ENCODE data around the gene RUFY4.
"Not testable (repeated sequence)": the region's sequence is repeated elsewhere in the genome, so short reads cannot be mapped to it uniquely, and the experiment has no call there.

The RUFY4 gene

GRCh38 chr2:218040883-218041282 is 28.2 kb upstream of the RUFY4 start:
- no peak overlapping the region for H3K27ac Mint-ChIP-seq
- H3K4me1 Mint-ChIP-seq: no peaks in the 10 kb centered on the region
- H3K9me3 Mint-ChIP-seq: peaks cover 16% of the 10 kb centered on the region
- DNase-seq: no peak
- H3K4me3 Mint-ChIP-seq: no peak overlapping the region
- TF ChIP-seq CTCF (IDR thresholded peaks at IDR 0.05): no peak
- H3K36me3 Mint-ChIP-seq (ENCODE audit: low read depth): no peaks in the 10 kb centered on the region
- peaks cover 71% of the 10 kb centered on the region for H3K27me3 Mint-ChIP-seq (ENCODE audit: low read depth, poor library complexity)

GRCh38 chr2:218041302-218042168 is 27.5 kb upstream of the RUFY4 start:
- Mint-ChIP-seq H3K36me3 (ENCODE audit: low read depth) (no peaks in the 10 kb centered on the region), H3K4me3 (no peak overlapping the region), H3K27ac (no peak overlapping the region), H3K4me1 (no peaks in the 10 kb centered on the region), H3K9me3 (peaks cover 16% of the 10 kb centered on the region), H3K27me3 (ENCODE audit: low read depth, poor library complexity) (peaks cover 64% of the 10 kb centered on the region)
- TF ChIP-seq CTCF (IDR thresholded peaks at IDR 0.05): no peak
- DNase-seq: no peak

GRCh38 chr2:218043100-218043499 is 26.0 kb upstream of the RUFY4 start:
- peaks cover 16% of the 10 kb centered on the region for H3K9me3 Mint-ChIP-seq
- TF ChIP-seq CTCF (IDR thresholded peaks at IDR 0.05): no peak
- no peak for DNase-seq
- H3K27ac Mint-ChIP-seq: no peak overlapping the region
- H3K36me3 Mint-ChIP-seq (ENCODE audit: low read depth): no peaks in the 10 kb centered on the region
- H3K27me3 Mint-ChIP-seq (ENCODE audit: low read depth, poor library complexity): peaks cover 53% of the 10 kb centered on the region
- no peaks in the 10 kb centered on the region for H3K4me1 Mint-ChIP-seq
- H3K4me3 Mint-ChIP-seq: no peak overlapping the region

GRCh38 chr2:218043701-218044109 is 25.3 kb upstream of the RUFY4 start:
- DNase-seq: no peak
- no peaks in the 10 kb centered on the region for H3K4me1 Mint-ChIP-seq
- H3K27ac Mint-ChIP-seq: no peak overlapping the region
- no peak for TF ChIP-seq CTCF (IDR thresholded peaks at IDR 0.05)
- no peak overlapping the region for H3K4me3 Mint-ChIP-seq
- H3K36me3 Mint-ChIP-seq (ENCODE audit: low read depth): no peaks in the 10 kb centered on the region
- H3K9me3 Mint-ChIP-seq: peaks cover 16% of the 10 kb centered on the region
- H3K27me3 Mint-ChIP-seq (ENCODE audit: low read depth, poor library complexity): peaks cover 50% of the 10 kb centered on the region

- peaks cover 17% of the 10 kb centered on the region for H3K9me3 Mint-ChIP-seq
- DNase-seq; H3K4me1 Mint-ChIP-seq; H3K36me3 Mint-ChIP-seq (ENCODE audit: low read depth); H3K4me3 Mint-ChIP-seq; H3K27ac Mint-ChIP-seq: not testable (repeated sequence)
- peaks cover 44% of the 10 kb centered on the region for H3K27me3 Mint-ChIP-seq (ENCODE audit: low read depth, poor library complexity)
These were observed 24.5 kb upstream of the RUFY4 start for GRCh38 chr2:218044599-218044998.

- no peak for DNase-seq
- Mint-ChIP-seq H3K27ac (no peak overlapping the region), H3K9me3 (peaks cover 25% of the 10 kb centered on the region), H3K27me3 (ENCODE audit: low read depth, poor library complexity) (peaks cover 30% of the 10 kb centered on the region), H3K4me3 (no peak overlapping the region), H3K4me1 (no peaks in the 10 kb centered on the region), H3K36me3 (ENCODE audit: low read depth) (no peaks in the 10 kb centered on the region)
- no peak for TF ChIP-seq CTCF (IDR thresholded peaks at IDR 0.05)
These were observed 22.8 kb upstream of the RUFY4 start for GRCh38 chr2:218046238-218046637.

Data from nephron progenitor cell (in vitro differentiated cells).